SU-DHL-6 (cell line): Measurements from ENCODE around the gene TMEM63B.

Experiments
- H2AFZ ChIP-seq: fragments of 200-600 bp; sonication (generic); 2 replicates; pipeline ENCODE4 v1.6.1; 2014; ENCODE audit warnings: low read depth, mild to moderate bottlenecking, moderate library complexity, mixed read lengths, antibody characterized with exemption, low read length; ENCODE audit not compliant: severe bottlenecking
- H3F3A ChIP-seq: fragments of 200-600 bp; shearing (Covaris generic); 2 replicates; pipeline ENCODE4 v1.6.0; 2016; ENCODE audit warnings: antibody characterized with exemption, mild to moderate bottlenecking; ENCODE audit not compliant: insufficient read depth
- H3K27ac ChIP-seq: fragments of 200-600 bp; sonication (generic); 2 replicates; pipeline ENCODE4 v1.5.1; 2016; ENCODE audit warnings: low read depth, mild to moderate bottlenecking, low read length, moderate library complexity, mixed read lengths
- H3K27me3 ChIP-seq: fragments of 200-600 bp; sonication (generic), shearing (Covaris generic); 2 replicates; pipeline ENCODE4 v1.6.0; 2014; ENCODE audit warnings: mild to moderate bottlenecking, low read length
- H3K36me3 ChIP-seq: fragments of 200-600 bp; sonication (generic); 2 replicates; pipeline ENCODE4 v1.6.1; 2014; ENCODE audit warnings: mild to moderate bottlenecking, low read length, mixed read lengths
- H3K4me2 ChIP-seq: fragments of 300-600, 200-600 bp; shearing (Covaris generic), sonication (generic); 2 replicates; pipeline ENCODE4 v1.6.0; 2014; ENCODE audit warnings: low read length, low read depth, mild to moderate bottlenecking; ENCODE audit not compliant: poor library complexity, severe bottlenecking
- H3K4me3 ChIP-seq: fragments of 200-600 bp; sonication (generic); 2 replicates; pipeline ENCODE4 v1.5.1; 2014; ENCODE audit warnings: antibody characterized with exemption, low read length, mild to moderate bottlenecking, mixed read lengths; ENCODE audit not compliant: insufficient read depth, poor library complexity, severe bottlenecking
- H3K79me2 ChIP-seq: fragments of 200-600 bp; sonication (generic); 2 replicates; pipeline ENCODE4 v1.6.1; 2014; ENCODE audit warnings: mild to moderate bottlenecking, low read length, moderate library complexity; ENCODE audit not compliant: insufficient read depth
- H3K9ac ChIP-seq: fragments of 200-600 bp; sonication (generic); 2 replicates; pipeline ENCODE4 v1.7.0; 2014; ENCODE audit warnings: mild to moderate bottlenecking, low read length
- H3K9me2 ChIP-seq: fragments of 200-600 bp; sonication (generic); replicated peaks from 2 replicates; pipeline ENCODE4 v1.6.1; 2014; ENCODE audit warnings: low read length; ENCODE audit not compliant: insufficient read depth
- H3K9me3 ChIP-seq: fragments of 200-600 bp; sonication (generic); 2 replicates; pipeline ENCODE4 v1.6.1; 2014; ENCODE audit warnings: low read length, mixed read lengths; ENCODE audit not compliant: insufficient read depth
- H4K20me1 ChIP-seq: fragments of 200-600 bp; sonication (generic); 2 replicates; pipeline ENCODE4 v1.6.1; 2014; ENCODE audit warnings: low read depth, mild to moderate bottlenecking, antibody characterized with exemption, low read length, moderate library complexity, mixed read lengths
- CTCF ChIP-seq: fragments of 200-600 bp; sonication (generic); IDR thresholded peaks from one replicate; pipeline ENCODE4 v1.5.1; 2017; ENCODE audit warnings: antibody characterized with exemption, mild to moderate bottlenecking, low read length, moderate library complexity; ENCODE audit not compliant: insufficient read depth, poor library complexity, severe bottlenecking
- EZH2phosphoT487 ChIP-seq: fragments of 200-600 bp; sonication (generic), shearing (Covaris generic); conservative IDR thresholded peaks from 2 replicates; pipeline ENCODE4 v1.6.1; 2018; ENCODE audit warnings: mild to moderate bottlenecking, antibody characterized with exemption, low read length, moderate library complexity, mixed read lengths

The TMEM63B gene

GRCh38 chr6:44179072-44179536 lies 51.8 kb downstream of the TMEM63B start:
- Histone ChIP-seq H3K4me3 (no peak overlapping the region), H3K4me2 (no peak overlapping the region), H3K9ac (no peak overlapping the region), H2AFZ (no peak overlapping the region), H3K27ac (no peak overlapping the region), H3K36me3 (no peaks in the 10 kb centered on the region), H3K9me2 (no peaks in the 10 kb centered on the region), H3K79me2 (no peaks in the 10 kb centered on the region), H4K20me1 (no peaks in the 10 kb centered on the region), H3K9me3 (no peaks in the 10 kb centered on the region), H3F3A (no peaks in the 10 kb centered on the region), H3K27me3 (no peaks in the 10 kb centered on the region)
- TF ChIP-seq CTCF (no peak), EZH2phosphoT487 (no peak)

DNA sequence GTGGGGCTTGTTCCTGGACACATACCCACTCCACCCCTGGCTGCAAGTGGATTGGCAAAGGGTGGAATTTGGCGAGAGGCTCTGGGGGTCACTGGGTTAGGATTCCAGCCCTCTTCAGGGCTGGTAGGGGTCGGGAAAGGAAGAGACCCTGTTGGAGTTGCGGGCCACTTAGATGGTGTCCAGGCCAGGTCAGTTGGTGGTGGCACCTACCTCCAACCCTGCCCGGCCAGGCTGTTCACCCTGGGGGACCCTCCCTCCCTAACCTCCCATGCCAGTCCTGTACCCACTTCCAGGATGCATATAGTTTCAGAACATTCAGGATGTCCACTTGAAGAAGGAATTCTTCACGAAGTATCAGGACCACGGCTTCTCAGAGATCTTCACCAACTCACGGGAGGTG lies 52.3 kb downstream of the TMEM63B start:
- Histone ChIP-seq H3K9ac (no peak overlapping the region), H3K36me3 (no peaks in the 10 kb centered on the region), H2AFZ (no peak overlapping the region), H3K27me3 (no peaks in the 10 kb centered on the region), H3K4me2 (no peak overlapping the region), H3K79me2 (no peaks in the 10 kb centered on the region), H3K4me3 (no peak overlapping the region), H4K20me1 (no peaks in the 10 kb centered on the region), H3K27ac (no peak overlapping the region), H3K9me3 (no peaks in the 10 kb centered on the region), H3K9me2 (no peaks in the 10 kb centered on the region), H3F3A (no peaks in the 10 kb centered on the region)
- TF ChIP-seq EZH2phosphoT487 (no peak), CTCF (no peak)

- H2AFZ ChIP-seq = no peak overlapping the region
- H3K9ac ChIP-seq = no peak overlapping the region
- TF ChIP-seq CTCF (no peak), EZH2phosphoT487 (no peak)
- H3K79me2 ChIP-seq = no peaks in the 10 kb centered on the region
- no peak overlapping the region for H3K27ac ChIP-seq
- H3K9me2 ChIP-seq = no peaks in the 10 kb centered on the region
- H3K4me2 ChIP-seq = no peak overlapping the region
- no peaks in the 10 kb centered on the region for H3K9me3 ChIP-seq
- no peaks in the 10 kb centered on the region for H3F3A ChIP-seq
- no peaks in the 10 kb centered on the region for H3K27me3 ChIP-seq
- H4K20me1 ChIP-seq = no peaks in the 10 kb centered on the region
- no peaks in the 10 kb centered on the region for H3K36me3 ChIP-seq
- H3K4me3 ChIP-seq = no peak overlapping the region
These were observed 53.1 kb downstream of the TMEM63B start for GRCh38 chr6:44180406-44180805.
